IPS-NIHi7 (cell line): ENCODE data around the gene DCST1.

Experiments
- DNase-seq: peaks from one replicate; pipeline ENCODE4 v3.0.0; 2012; ENCODE audit warnings: mixed read lengths; ENCODE audit errors: extremely low spot score

Gene DCST1

GRCh38 chr1:155035936-155036335 lies 2.3 kb downstream of the DCST1 start:
- DNase-seq, result no peak

GRCh38 chr1:155037043-155037442 lies 3.4 kb downstream of the DCST1 start:
- no peak for DNase-seq

- no peak for DNase-seq
Measured at GRCh38 chr1:155037851-155038441, 4.3 kb downstream of the DCST1 start.

- no peak for DNase-seq
Measured at GRCh38 chr1:155038602-155039307, 5.1 kb downstream of the DCST1 start.

GRCh38 chr1:155039308-155039669 lies 5.7 kb downstream of the DCST1 start:
- no peak for DNase-seq

- no peak for DNase-seq
Measured at GRCh38 chr1:155040358-155041093, 6.9 kb downstream of the DCST1 start.

GRCh38 chr1:155042789-155043188 lies 9.2 kb downstream of the DCST1 start:
- DNase-seq, result no peak

- no peak for DNase-seq
Measured at GRCh38 chr1:155043301-155043702, 9.7 kb downstream of the DCST1 start.

- DNase-seq, result no peak
Measured at GRCh38 chr1:155043793-155044192, 10.2 kb downstream of the DCST1 start.

- no peak for DNase-seq
Measured at GRCh38 chr1:155044365-155044764, 10.7 kb downstream of the DCST1 start.

GRCh38 chr1:155044812-155045657 lies 11.4 kb downstream of the DCST1 start:
- peak; percentile 92 for DNase-seq

- no peak for DNase-seq
Measured at GRCh38 chr1:155048449-155049334, 15.1 kb downstream of the DCST1 start.

- DNase-seq, result no peak
Measured at GRCh38 chr1:155049651-155050559, 16.3 kb downstream of the DCST1 start.

GRCh38 chr1:155050560-155051341 lies 17.1 kb downstream of the DCST1 start, which contains the start of gene ADAM15:
TSS of gene ADAM15 (plus strand) at chr1:155051316. CDS start at chr1:155051387, 71 bp downstream.
- DNase-seq, result peak; percentile 96

- DNase-seq, result no peak
Measured at GRCh38 chr1:155051342-155051776, 17.7 kb downstream of the DCST1 start.

GRCh38 chr1:155051777-155052398 lies 18.3 kb downstream of the DCST1 start:
- DNase-seq, result no peak

GRCh38 chr1:155052439-155053395 lies 19.1 kb downstream of the DCST1 start:
- DNase-seq, result no peak
